Neural progenitor cell (in vitro differentiated cells): ENCODE results near the gene HIGD1B.

Experiments used
- CTCF ChIP-seq: fragments of 200-600 bp; sonication (generic); IDR thresholded peaks from 2 replicates; pipeline ENCODE4 v1.5.1; 2017; ENCODE audit warnings: antibody characterized with exemption, mild to moderate bottlenecking
- EZH2 ChIP-seq: fragments of 200-600 bp; sonication (generic); IDR thresholded peaks from 2 replicates; pipeline ENCODE4 v1.6.1; 2017; ENCODE audit warnings: antibody characterized with exemption, mild to moderate bottlenecking, moderate library complexity

- TF ChIP-seq CTCF (no peak), EZH2 (no peak)
Measured at GRCh38 chr17:44892250-44892649, 44.6 kb downstream of the HIGD1B start.
